Suprapubic skin (tissue), 4 donors: ENCODE results near the gene CRYGC. TPM values are rescaled to one million over a fixed set of nuclear protein-coding genes. Genes with fewer than 3 reads are reported as not detected.
"Not testable (repeated sequence)": the region's sequence is repeated elsewhere in the genome, so short reads cannot be mapped to it uniquely, and the experiment has no call there.

ENCODE experiments used
- DNase-seq, 2 donors: peaks; one replicate each; pipeline ENCODE4 v3.0.0-alpha.2; 2019; ENCODE audit warnings: low spot score in 2 of 2
- H3K27ac ChIP-seq: fragments of 200-600 bp; sonication (generic); one replicate; pipeline ENCODE4 v1.5.1; 2019
- H3K27me3 ChIP-seq: fragments of 200-600 bp; sonication (generic); one replicate; pipeline ENCODE4 v1.5.1; 2019
- H3K36me3 ChIP-seq: fragments of 200-600 bp; sonication (generic); one replicate; pipeline ENCODE4 v1.5.1; 2019
- H3K4me1 ChIP-seq: fragments of 200-600 bp; sonication (generic); one replicate; pipeline ENCODE4 v1.5.1; 2019
- H3K4me3 ChIP-seq: fragments of 200-600 bp; sonication (generic); one replicate; pipeline ENCODE4 v1.5.1; 2019; ENCODE audit warnings: mild to moderate bottlenecking
- H3K9me3 ChIP-seq: fragments of 200-600 bp; sonication (generic); one replicate; pipeline ENCODE4 v1.5.1; 2019
- CTCF ChIP-seq, 2 donors: fragments of 200-600 bp in 1 of 2; fragments of 450-650 bp in 1 of 2; sonication (generic) in 1 of 2; IDR thresholded peaks; one replicate each; pipeline ENCODE4 v1.5.1; 2016 to 2019; ENCODE audit warnings: antibody characterized with exemption in 2 of 2, mild to moderate bottlenecking in 1 of 2, moderate library complexity in 1 of 2
- EP300 ChIP-seq: sonication (generic); formaldehyde crosslinking; IDR thresholded peaks from one replicate; pipeline ENCODE4 v1.6.1; 2017; ENCODE audit warnings: antibody characterized with exemption
- POLR2A ChIP-seq, 2 donors: fragments of 450-650 bp; IDR thresholded peaks; one replicate each; pipeline ENCODE4 v1.6.1; 2017; ENCODE audit warnings: antibody characterized with exemption in 2 of 2, mild to moderate bottlenecking in 2 of 2, moderate library complexity in 2 of 2
- POLR2AphosphoS5 ChIP-seq, 3 donors: sonication (generic); formaldehyde crosslinking; IDR thresholded peaks; one replicate each; pipeline ENCODE4 v1.6.1; 2017; ENCODE audit warnings: antibody characterized with exemption in 3 of 3
- WGBS: methylation state at CpG from one replicate; pipeline ENCODE4 v1.1.5; 2018; 5-methylcytosine and 5-hydroxymethylcytosine counted together
- total RNA-seq, 4 donors: library from RNA; depleted of rRNA; stranded (reverse); fragments of >200 nt; gene quantifications; one replicate each; pipeline ENCODE4 v1.1.0, GENCODE V29; 2016

The CRYGC gene
- total RNA-seq, 4 donors from 2014 or later: not detected

- H3K4me3 ChIP-seq: no peak overlapping the region
- H3K27me3 ChIP-seq: peaks cover 31% of the 10 kb centered on the region
- H3K4me1 ChIP-seq: peaks cover 8% of the 10 kb centered on the region
- TF ChIP-seq EP300: no peak
- no peak for TF ChIP-seq CTCF (IDR thresholded peaks at IDR 0.05)
- TF ChIP-seq POLR2AphosphoS5 (IDR thresholded peaks at IDR 0.05): no peak
- TF ChIP-seq POLR2A (IDR thresholded peaks at IDR 0.05): no peak
- WGBS: 72% methylated on average over 4 of the region's 4 CpGs
- no peak overlapping the region for H3K27ac ChIP-seq
- no peak for DNase-seq
- no peaks in the 10 kb centered on the region for H3K9me3 ChIP-seq
- H3K36me3 ChIP-seq: no peaks in the 10 kb centered on the region
Measured at GRCh38 chr2:208125251-208125650, 4.4 kb downstream of the CRYGC start.

GRCh38 chr2:208124013-208124715 is 5.5 kb downstream of the CRYGC start, which contains the start of gene CRYGD:
CRYGD (minus strand) TSS chr2:208124524; CDS start chr2:208124473, 51 bp downstream.
- DNase-seq, H3K27ac ChIP-seq, H3K9me3 ChIP-seq, H3K36me3 ChIP-seq, H3K4me1 ChIP-seq: not testable (repeated sequence)
- Histone ChIP-seq H3K27me3 (peaks cover 31% of the 10 kb centered on the region), H3K4me3 (peak within 1 kb of the TSS; percentile 27)
- WGBS: 14% methylated on average over 33 of the region's 46 CpGs

GRCh38 chr2:208122248-208122647 is 7.4 kb downstream of the CRYGC start:
- no peaks in the 10 kb centered on the region for H3K9me3 ChIP-seq
- peaks cover 31% of the 10 kb centered on the region for H3K27me3 ChIP-seq
- no peak overlapping the region for H3K4me3 ChIP-seq
- no peak for DNase-seq
- peaks cover 8% of the 10 kb centered on the region for H3K4me1 ChIP-seq
- no peak overlapping the region for H3K27ac ChIP-seq
- no peaks in the 10 kb centered on the region for H3K36me3 ChIP-seq
- TF ChIP-seq EP300 (no peak), POLR2A (IDR thresholded peaks at IDR 0.05) (no peak)
- WGBS: 95% methylated on average over 1 of the region's 1 CpG

DNA sequence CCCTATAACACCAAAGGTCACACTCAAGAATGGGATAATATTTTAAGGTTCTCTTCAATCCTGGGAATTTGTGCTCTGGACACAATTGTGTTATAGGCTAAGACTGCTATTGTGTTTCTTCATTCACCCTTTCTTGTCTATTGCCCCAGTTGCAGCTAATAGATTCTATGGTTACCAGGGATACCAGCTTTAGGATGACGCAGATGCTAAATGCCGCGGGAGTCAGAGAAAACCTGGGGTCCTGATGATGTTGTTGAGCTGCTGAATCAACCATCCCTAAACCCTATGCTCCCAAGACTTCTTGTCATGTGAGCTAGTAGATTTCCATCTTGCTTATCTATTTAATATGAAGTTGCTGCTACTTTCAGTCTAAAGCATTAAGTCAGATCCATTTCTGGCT is 10.7 kb downstream of the CRYGC start:
- Histone ChIP-seq H3K27ac (no peak overlapping the region), H3K4me1 (peaks cover under 1% of the 10 kb centered on the region), H3K27me3 (peaks cover 5% of the 10 kb centered on the region), H3K4me3 (no peak overlapping the region), H3K36me3 (no peaks in the 10 kb centered on the region), H3K9me3 (no peaks in the 10 kb centered on the region)
- DNase-seq: no peak
- 94% methylated on average over 3 of the region's 3 CpGs for WGBS
- no peak for TF ChIP-seq POLR2A (IDR thresholded peaks at IDR 0.05)
- no peak for TF ChIP-seq POLR2AphosphoS5 (IDR thresholded peaks at IDR 0.05)
- TF ChIP-seq CTCF (IDR thresholded peaks at IDR 0.05): no peak
- TF ChIP-seq EP300: no peak

DNA sequence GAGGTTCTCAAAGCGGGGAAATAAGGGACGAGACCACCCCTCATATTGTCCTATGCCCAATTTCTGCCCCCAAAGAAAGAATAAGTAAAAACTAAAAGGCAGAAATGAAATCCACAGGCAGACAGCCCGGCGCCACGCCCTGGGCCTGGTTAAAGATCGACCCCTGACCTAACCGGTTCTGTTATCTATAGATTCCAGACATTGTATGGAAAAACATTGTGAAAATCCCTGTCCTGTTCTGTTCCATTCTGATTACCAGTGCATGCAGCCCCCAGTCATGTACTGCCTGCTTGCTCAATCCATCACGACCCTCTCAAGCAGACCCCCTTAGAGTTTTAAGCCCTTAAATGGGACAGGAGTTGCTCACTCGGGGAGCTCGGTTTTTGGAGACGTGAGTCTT is 12.2 kb downstream of the CRYGC start:
- not testable (repeated sequence) for H3K27ac ChIP-seq, H3K36me3 ChIP-seq, H3K4me3 ChIP-seq, H3K4me1 ChIP-seq, DNase-seq, H3K9me3 ChIP-seq
- peaks cover 12% of the 10 kb centered on the region for H3K27me3 ChIP-seq
- WGBS: 92% methylated on average over 11 of the region's 11 CpGs

DNA sequence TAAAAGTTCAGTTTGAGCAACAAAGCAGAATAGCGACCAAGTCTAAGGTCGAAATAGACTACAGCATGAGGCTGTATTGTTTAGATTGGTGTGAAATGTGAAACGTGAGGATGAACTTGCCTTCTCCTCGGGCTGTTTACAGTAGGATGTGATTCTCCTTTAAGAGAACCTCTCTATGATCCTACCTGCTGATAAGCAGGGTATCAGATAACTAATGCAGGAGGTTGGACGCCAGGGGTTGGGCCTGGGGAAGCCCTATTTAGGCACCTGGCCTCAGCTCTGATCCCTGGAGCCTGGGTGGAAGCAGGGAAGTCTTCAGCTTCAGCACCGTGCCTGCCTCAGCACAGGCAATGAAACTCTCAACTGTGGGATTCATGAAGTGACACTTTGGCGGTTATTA is 16.7 kb downstream of the CRYGC start:
- H3K27me3 ChIP-seq: peaks cover 15% of the 10 kb centered on the region
- no peaks in the 10 kb centered on the region for H3K9me3 ChIP-seq
- WGBS: 51% methylated on average over 7 of the region's 7 CpGs
- peaks cover 9% of the 10 kb centered on the region for H3K4me1 ChIP-seq
- no peak for TF ChIP-seq POLR2AphosphoS5 (IDR thresholded peaks at IDR 0.05)
- no peak for TF ChIP-seq CTCF (IDR thresholded peaks at IDR 0.05)
- no peak for TF ChIP-seq POLR2A (IDR thresholded peaks at IDR 0.05)
- TF ChIP-seq EP300: no peak
- no peak overlapping the region for H3K4me3 ChIP-seq
- DNase-seq: no peak
- H3K36me3 ChIP-seq: no peaks in the 10 kb centered on the region
- no peak overlapping the region for H3K27ac ChIP-seq

DNA sequence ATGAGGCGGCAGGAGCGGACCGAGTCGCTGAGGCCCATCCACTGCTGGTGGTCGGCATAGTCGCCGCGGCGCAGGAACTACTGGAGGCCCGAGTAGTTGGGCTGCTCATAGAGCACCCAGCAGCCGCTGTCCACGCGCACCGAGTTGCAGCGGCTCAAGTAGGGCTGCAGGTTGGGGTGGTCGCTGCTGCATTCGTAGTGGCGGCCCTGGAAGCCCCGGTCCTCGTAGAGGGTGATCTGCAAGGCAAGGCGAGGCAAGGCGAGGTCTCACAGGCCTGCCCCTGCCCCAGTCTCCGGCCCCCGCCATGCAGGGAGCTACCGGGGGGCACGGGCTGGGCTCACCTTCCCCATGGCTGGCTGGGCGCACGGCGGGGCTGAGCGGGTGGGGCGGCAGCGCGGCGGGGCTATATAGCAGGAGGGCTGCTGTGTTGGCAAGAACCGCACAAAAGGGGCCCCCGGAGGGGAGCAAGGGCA is 17.3 kb downstream of the CRYGC start:
- H3K4me1 ChIP-seq, H3K36me3 ChIP-seq, DNase-seq, H3K9me3 ChIP-seq, H3K4me3 ChIP-seq, H3K27ac ChIP-seq: not testable (repeated sequence)
- WGBS: 12% methylated on average over 16 of the region's 36 CpGs
- H3K27me3 ChIP-seq: peaks cover 15% of the 10 kb centered on the region
